IPS-20b (cell line): Measurements from ENCODE around the gene BSCL2.
"Not testable (repeated sequence)": the region's sequence is repeated elsewhere in the genome, so short reads cannot be mapped to it uniquely, and the experiment has no call there.

Source experiments
- H3K27ac ChIP-seq: one replicate; pipeline ENCODE4 v1.5.1; 2013; ENCODE audit warnings: low read length
- H3K27me3 ChIP-seq: 2 replicates; pipeline ENCODE4 v1.6.1; 2013; ENCODE audit warnings: mild to moderate bottlenecking, low read length, inconsistent platforms; ENCODE audit not compliant: insufficient read depth
- H3K36me3 ChIP-seq: 2 replicates; pipeline ENCODE4 v1.6.1; 2013; ENCODE audit warnings: low read depth, mild to moderate bottlenecking, inconsistent platforms, low read length, moderate library complexity; ENCODE audit not compliant: insufficient read depth
- H3K4me1 ChIP-seq: 2 replicates; pipeline ENCODE4 v1.6.1; 2013; ENCODE audit warnings: mild to moderate bottlenecking, control low read depth, inconsistent platforms, low read length, moderate library complexity; ENCODE audit not compliant: insufficient read depth
- H3K4me3 ChIP-seq: 2 replicates; pipeline ENCODE4 v1.5.1; 2013; ENCODE audit warnings: mild to moderate bottlenecking, low read length, inconsistent platforms
- H3K9ac ChIP-seq: 2 replicates; pipeline ENCODE4 v1.6.1; 2013; ENCODE audit warnings: low read depth, mild to moderate bottlenecking, inconsistent platforms, low read length, moderate library complexity
- H3K9me3 ChIP-seq: 2 replicates; pipeline ENCODE4 v1.6.1; 2013; ENCODE audit warnings: mild to moderate bottlenecking, low read depth, low read length, inconsistent platforms; ENCODE audit not compliant: insufficient read depth

Gene BSCL2

GRCh38 chr11:62678770-62679696, 28.2 kb downstream of the BSCL2 start, which contains the start of gene UBXN1:
Gene UBXN1 (minus strand): TSS chr11:62679073. CDS start chr11:62678923, 150 bp downstream.
- no peaks in the 10 kb centered on the region for H3K9me3 ChIP-seq
- peak within 1 kb of the TSS; percentile 96 for H3K4me3 ChIP-seq
- peak within 1 kb of the TSS; percentile 89 for H3K27ac ChIP-seq
- peak within 1 kb of the TSS; percentile 95 for H3K9ac ChIP-seq
- H3K4me1 ChIP-seq = peaks cover 7% of the 10 kb centered on the region
- H3K36me3 ChIP-seq = peaks cover 28% of the 10 kb centered on the region
- no peaks in the 10 kb centered on the region for H3K27me3 ChIP-seq

- Histone ChIP-seq H3K27ac (peak overlapping the region; percentile 89), H3K36me3 (peaks cover 34% of the 10 kb centered on the region), H3K4me1 (peaks cover 7% of the 10 kb centered on the region), H3K9ac (peak overlapping the region; percentile 95), H3K27me3 (no peaks in the 10 kb centered on the region), H3K4me3 (peak overlapping the region; percentile 96), H3K9me3 (no peaks in the 10 kb centered on the region)
Measured at GRCh38 chr11:62678433-62678769, 28.8 kb downstream of the BSCL2 start.

GRCh38 chr11:62677714-62678113, 29.5 kb downstream of the BSCL2 start:
- Histone ChIP-seq H3K36me3 (peaks cover 41% of the 10 kb centered on the region), H3K9ac (peak overlapping the region; percentile 95; the same call in 1 of the 2 replicates), H3K4me1 (peaks cover 7% of the 10 kb centered on the region), H3K9me3 (no peaks in the 10 kb centered on the region), H3K27ac (no peak overlapping the region), H3K27me3 (no peaks in the 10 kb centered on the region), H3K4me3 (peak overlapping the region; percentile 96)

- Histone ChIP-seq H3K9me3 (no peaks in the 10 kb centered on the region), H3K27ac (no peak overlapping the region), H3K9ac (no peak overlapping the region), H3K36me3 (peaks cover 42% of the 10 kb centered on the region), H3K4me3 (no peak overlapping the region), H3K27me3 (no peaks in the 10 kb centered on the region), H3K4me1 (peaks cover 7% of the 10 kb centered on the region)
Measured at GRCh38 chr11:62677156-62677555, 30.1 kb downstream of the BSCL2 start.

GRCh38 chr11:62676698-62677097, 30.5 kb downstream of the BSCL2 start:
- no peak overlapping the region for H3K4me3 ChIP-seq
- no peaks in the 10 kb centered on the region for H3K27me3 ChIP-seq
- H3K9me3 ChIP-seq = no peaks in the 10 kb centered on the region
- H3K27ac ChIP-seq = no peak overlapping the region
- H3K36me3 ChIP-seq = peaks cover 42% of the 10 kb centered on the region
- peaks cover 7% of the 10 kb centered on the region for H3K4me1 ChIP-seq
- H3K9ac ChIP-seq = no peak overlapping the region

GRCh38 chr11:62675415-62675814, 31.8 kb downstream of the BSCL2 start:
- not testable (repeated sequence) for H3K9me3 ChIP-seq, H3K27ac ChIP-seq, H3K4me3 ChIP-seq, H3K27me3 ChIP-seq, H3K9ac ChIP-seq, H3K4me1 ChIP-seq
- H3K36me3 ChIP-seq = peaks cover 42% of the 10 kb centered on the region

- Histone ChIP-seq H3K36me3 (peaks cover 42% of the 10 kb centered on the region), H3K27me3 (no peaks in the 10 kb centered on the region), H3K4me3 (peak overlapping the region; percentile 88; the same call in 1 of the 2 replicates), H3K27ac (no peak overlapping the region), H3K9me3 (no peaks in the 10 kb centered on the region), H3K4me1 (peaks cover 6% of the 10 kb centered on the region), H3K9ac (no peak overlapping the region)
Measured at GRCh38 chr11:62673196-62673525, 34.1 kb downstream of the BSCL2 start.

- H3K36me3 ChIP-seq = peaks cover 38% of the 10 kb centered on the region
- no peaks in the 10 kb centered on the region for H3K9me3 ChIP-seq
- H3K4me3 ChIP-seq = peak within 1 kb of the TSS; percentile 88
- H3K27me3 ChIP-seq = no peaks in the 10 kb centered on the region
- peak within 1 kb of the TSS; percentile 97 for H3K9ac ChIP-seq
- peak within 1 kb of the TSS; percentile 78 for H3K27ac ChIP-seq
- H3K4me1 ChIP-seq = peaks cover 2% of the 10 kb centered on the region; the same call in 1 of the 2 replicates
Measured at GRCh38 chr11:62671608-62672389, 35.4 kb downstream of the BSCL2 start, which contains the start of the genes LBHD1 and UQCC3. Gene LBHD1 (minus strand): TSS chr11:62672267. CDS start chr11:62670031, 2,236 bp downstream. Gene UQCC3 (plus strand): TSS chr11:62671673. CDS start chr11:62671746, 73 bp downstream.

GRCh38 chr11:62671236-62671607, 36.0 kb downstream of the BSCL2 start:
- H3K9me3 ChIP-seq = no peaks in the 10 kb centered on the region
- H3K9ac ChIP-seq = peak overlapping the region; percentile 97
- H3K4me1 ChIP-seq = peaks cover 8% of the 10 kb centered on the region; the same call in 1 of the 2 replicates
- H3K4me3 ChIP-seq = peak overlapping the region; percentile 88
- H3K27ac ChIP-seq = peak overlapping the region; percentile 78
- no peaks in the 10 kb centered on the region for H3K27me3 ChIP-seq
- H3K36me3 ChIP-seq = peaks cover 38% of the 10 kb centered on the region

GRCh38 chr11:62669420-62670161, 37.6 kb downstream of the BSCL2 start:
- Histone ChIP-seq H3K36me3 (peaks cover 43% of the 10 kb centered on the region), H3K27me3 (no peaks in the 10 kb centered on the region), H3K4me1 (peaks cover 10% of the 10 kb centered on the region; the same call in 1 of the 2 replicates), H3K9ac (0 out of 2 replicates have a peak overlapping the region, but pooled peaks have one; percentile 19), H3K27ac (no peak overlapping the region), H3K4me3 (no peak overlapping the region), H3K9me3 (no peaks in the 10 kb centered on the region)

GRCh38 chr11:62667460-62667859, 39.8 kb downstream of the BSCL2 start:
- H3K36me3 ChIP-seq = peaks cover 33% of the 10 kb centered on the region
- no peaks in the 10 kb centered on the region for H3K27me3 ChIP-seq
- no peaks in the 10 kb centered on the region for H3K9me3 ChIP-seq
- peak overlapping the region; percentile 98; the same call in 1 of the 2 replicates for H3K4me3 ChIP-seq
- peaks cover 10% of the 10 kb centered on the region; the same call in 1 of the 2 replicates for H3K4me1 ChIP-seq
- peak overlapping the region; percentile 80 for H3K27ac ChIP-seq
- H3K9ac ChIP-seq = peak overlapping the region; percentile 100; the same call in 1 of the 2 replicates
